ENCODE data around the gene SEMA5B. TPM values are rescaled to one million over a fixed set of nuclear protein-coding genes. Genes with fewer than 3 reads are reported as not detected.

Gene SEMA5B
- total RNA-seq, 1 donor from 2014 or later: not detected

DNA sequence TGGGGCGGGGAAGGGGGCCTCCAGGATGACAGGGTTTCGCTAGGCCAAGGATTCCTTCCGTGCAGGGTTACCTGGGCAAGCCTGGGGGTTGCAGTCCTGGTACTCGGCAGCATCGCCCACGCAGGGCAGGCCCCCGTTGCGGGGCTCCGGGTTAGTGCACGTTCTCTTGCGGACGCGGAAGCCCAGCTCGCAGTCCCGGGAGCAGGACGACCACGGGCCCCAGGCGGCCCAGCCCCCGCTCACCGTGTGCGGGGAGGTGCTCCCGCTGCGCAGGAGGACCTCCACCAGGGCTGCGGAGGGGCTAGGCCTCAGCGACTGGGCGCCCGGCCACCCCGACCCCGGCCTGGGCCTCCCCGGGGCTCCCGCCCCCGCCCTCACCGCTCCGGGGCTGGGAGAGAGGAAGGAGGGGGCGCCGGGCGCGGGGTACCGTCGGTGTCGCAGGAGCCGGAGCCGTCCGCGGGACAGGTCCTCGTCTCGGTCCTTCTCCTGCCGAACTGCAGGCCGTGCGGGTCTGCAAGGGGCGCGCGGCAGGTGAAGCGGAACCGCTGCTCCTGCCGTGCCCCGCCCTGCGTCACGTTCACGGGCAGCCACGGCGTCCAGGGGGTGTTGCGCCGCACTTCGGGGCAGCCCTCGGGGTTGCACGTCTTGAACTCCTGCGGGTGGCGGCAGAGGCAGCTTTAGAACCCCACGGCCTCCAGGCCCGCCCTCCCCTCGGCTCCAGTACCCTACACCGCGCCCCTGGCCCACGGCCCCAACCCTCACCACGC lies 114.6 kb downstream of the SEMA5B start:
- intact Hi-C loops (cut with micrococcal nuclease): no loop called here

DNA sequence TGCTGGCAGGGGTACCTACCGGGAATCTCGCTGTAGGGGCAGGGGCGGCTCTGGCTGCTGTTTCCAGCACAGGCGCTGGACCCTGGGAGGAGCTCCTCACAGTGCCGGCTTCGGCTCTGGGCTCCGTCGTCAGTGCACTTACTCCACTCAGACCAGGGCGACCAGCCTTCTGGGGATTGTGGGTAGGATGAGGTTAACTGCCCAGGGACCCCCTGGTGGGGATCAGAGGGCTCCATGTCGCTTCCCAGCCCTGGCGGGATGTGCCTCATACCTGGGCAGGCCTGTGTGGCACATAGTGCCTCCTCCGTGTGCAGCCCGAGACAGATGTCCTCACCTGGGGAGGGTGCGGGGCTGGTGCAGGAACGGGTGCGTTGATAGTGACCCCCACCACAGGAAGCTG lies 115.7 kb downstream of the SEMA5B start:
- intact Hi-C loops (cut with micrococcal nuclease): no loop called here

DNA sequence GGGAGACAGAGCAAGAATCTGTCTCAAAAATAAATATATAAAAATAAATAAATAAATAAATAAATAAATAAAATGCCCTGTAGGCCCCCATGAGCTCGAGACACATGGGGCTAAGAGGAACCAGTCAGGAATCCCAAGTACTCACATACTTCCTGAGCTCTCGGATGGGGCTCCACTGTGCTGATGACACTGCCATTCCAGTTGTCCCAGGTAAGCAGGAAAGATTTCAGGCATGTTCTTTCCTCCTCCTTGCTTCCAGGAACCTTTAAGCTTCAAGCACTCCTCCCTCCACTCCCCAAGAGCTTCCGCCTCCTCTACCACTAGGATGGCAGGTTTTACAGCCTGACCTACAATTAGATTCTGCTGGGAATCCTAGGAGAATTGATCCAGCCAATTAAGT lies 119.3 kb downstream of the SEMA5B start:
- intact Hi-C loops (cut with micrococcal nuclease): no loop called here

DNA sequence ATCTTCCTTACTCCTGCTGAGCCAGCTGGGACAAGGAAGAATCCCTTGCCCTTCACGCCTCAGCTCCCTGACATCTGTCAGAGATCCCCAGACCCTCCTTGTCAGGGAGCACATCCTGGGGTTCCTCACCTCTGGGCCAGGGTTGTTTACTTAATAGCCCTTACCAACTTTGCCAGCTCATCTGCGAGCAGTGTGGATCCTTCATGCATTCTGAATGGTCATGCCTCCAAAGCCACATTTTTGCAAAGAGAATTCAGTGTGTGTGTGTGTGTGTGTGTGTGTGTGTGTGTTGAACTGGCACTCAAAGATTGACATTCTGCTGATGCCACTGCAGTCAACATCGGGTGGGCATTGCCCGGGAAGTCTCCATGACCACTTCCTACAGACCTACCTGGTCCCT lies 120.1 kb downstream of the SEMA5B start:
- intact Hi-C loops (cut with micrococcal nuclease): no loop called here

DNA sequence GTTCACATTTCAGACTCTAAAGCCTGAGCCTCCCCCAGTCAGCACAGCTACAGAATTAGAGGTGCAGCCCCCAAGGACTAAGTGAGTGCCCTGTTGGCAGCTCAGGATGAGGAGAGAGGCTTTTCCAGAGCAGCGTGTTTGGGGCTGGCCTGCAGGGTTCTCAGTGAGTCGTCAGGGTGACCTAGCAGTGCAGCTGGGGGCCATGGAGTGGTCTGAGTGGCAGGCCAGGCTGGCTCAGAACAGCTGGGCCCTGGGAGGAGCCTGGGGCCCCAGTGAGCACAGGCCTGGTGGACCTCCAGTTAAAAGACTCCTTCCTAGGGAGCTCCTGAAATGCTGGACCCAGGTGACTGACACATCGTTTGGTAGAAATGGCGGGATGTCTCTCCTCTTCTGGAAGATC lies 124.4 kb downstream of the SEMA5B start:
- intact Hi-C loops (cut with micrococcal nuclease): no loop called here

DNA sequence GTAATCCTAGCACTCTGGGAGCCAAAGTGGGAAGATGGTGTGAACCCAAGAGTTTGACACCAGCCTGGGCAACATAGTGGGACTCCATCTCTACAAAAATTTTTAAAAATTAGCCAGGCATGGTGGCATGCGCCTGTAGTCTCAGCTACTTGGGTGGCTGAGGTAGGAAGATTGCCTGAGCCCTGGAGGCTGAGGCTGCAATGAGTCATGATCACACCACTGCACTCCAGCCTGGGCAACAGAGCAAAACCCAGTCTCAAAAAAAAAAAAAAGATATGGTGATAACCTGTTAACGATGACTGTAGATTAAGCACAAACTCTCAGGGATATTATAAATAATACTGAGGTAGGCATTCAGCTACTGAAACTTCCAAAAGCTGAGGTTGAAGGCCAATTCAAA lies 125.2 kb downstream of the SEMA5B start:
- intact Hi-C loops (cut with micrococcal nuclease): no loop called here

DNA sequence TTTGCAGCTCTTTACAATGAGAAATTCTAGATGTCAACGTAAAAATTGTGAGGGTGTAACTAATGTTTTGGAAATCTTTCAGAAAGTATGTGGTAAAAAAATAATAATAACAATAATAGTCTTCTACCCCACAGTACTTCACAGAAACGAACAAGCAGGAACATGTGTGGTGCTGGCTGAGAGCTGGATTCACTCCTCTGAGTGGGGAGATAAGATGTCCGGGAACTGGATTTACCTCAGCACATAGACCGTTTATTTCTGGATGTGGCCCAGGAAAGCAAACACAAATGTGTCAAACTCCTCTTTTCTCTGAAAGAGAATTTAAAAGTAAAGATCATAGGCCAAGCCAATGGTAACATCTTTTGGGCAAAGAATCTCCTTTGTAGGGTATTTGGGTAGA lies 129.3 kb downstream of the SEMA5B start:
- intact Hi-C loops (cut with micrococcal nuclease): no loop called here

DNA sequence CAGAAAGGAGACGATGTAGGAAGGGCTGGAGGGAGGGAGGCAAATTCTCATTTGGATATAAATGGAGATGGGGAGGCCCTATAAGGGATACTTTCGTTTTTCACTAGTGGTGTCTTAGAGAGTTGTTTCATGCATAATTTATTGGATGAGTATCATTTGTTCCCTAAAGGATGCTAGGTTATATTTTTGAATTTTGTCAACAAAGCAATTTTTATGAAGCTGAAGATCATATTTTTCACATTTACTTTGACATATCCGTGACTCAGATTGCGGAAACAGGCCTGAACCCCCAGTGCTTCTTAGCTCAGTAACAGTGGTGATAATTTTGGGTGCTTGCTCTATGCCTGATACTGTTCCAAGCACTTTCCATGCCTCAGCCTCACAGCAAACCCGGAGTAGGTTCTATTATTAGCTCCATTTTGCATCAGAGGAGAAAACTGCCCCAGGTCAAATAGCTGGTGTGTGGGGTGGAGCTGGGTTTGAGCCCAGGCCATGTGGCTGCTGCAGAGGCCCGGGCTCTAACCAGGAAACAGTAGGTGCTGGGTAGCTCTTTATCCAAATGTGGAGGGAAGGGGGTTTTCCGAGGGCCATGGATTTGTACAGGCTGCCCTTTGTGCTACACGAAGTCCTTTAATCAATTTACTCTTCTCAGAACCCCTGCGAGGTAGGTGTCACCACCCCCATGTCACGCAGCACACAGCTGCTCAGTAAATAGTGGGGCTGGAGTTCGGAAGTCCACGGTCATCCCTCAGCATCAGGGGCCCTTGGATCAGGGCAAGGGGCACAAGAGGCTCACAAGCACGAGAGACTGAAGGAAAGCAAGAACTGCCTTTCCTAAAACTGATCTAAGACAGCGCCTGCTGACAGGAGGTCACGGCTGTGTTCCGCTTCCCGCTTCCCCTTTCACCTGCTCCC lies 133.6 kb downstream of the SEMA5B start:
- intact Hi-C loops (cut with micrococcal nuclease): no loop called here

DNA sequence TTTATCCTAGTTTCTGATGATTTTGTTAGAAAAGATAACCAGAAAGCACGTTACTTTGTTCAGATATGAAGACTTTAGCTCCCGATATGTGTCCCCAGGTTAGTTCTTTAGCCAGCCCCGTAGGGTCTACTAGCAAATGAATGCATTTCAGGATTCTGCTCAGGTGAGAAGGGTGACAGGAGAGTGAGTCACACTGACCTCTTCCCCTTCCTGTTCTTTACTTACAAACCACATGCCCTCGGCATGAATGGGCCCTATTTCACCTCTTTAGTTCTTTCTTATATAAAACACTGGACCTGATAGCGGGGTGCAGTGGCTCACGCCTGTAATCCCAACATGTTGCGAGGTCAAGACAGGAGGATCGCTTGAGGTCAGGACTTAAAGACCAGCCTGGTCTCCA lies 134.3 kb downstream of the SEMA5B start:
- intact Hi-C loops (cut with micrococcal nuclease): no loop called here

DNA sequence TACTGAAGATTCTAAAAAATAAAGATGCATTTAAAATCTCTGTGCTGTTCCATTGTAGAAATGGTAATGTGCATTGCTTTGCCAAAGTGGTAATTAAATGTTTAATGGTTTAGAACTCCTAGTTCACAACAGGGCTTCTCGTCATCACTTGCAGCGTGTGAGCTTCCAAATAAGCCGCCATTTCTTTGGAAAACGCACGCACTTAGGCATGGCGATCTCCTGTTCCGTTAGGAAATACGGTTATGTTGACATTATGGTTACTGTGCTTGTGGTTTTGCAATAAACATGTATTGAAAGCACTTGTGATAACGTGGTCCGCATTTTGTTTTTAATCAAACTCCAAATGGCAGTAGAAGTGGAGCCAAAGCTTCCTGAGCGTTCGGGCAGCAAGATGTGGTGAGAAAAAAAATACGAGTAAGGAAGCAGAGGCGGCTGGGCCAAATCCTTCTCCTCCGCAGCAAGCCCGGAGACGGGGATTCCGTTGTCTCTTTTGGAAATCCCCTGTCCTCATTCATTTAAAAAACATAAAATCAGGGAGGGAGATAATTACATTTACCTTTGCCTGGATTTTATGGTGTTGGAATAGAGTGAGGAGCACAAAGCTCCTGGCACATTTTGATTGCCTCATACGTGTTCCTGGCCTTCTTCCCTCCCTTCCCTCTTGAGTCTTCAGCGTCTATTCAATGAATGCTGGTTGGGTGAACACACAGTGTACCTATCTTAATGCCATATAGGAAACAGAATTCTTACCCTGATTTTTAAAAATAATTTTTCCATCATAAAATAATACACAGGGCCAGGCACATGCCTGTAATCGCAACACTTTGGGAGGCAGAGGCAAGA lies 135.2 kb downstream of the SEMA5B start:
- intact Hi-C loops (cut with micrococcal nuclease): no loop called here

DNA sequence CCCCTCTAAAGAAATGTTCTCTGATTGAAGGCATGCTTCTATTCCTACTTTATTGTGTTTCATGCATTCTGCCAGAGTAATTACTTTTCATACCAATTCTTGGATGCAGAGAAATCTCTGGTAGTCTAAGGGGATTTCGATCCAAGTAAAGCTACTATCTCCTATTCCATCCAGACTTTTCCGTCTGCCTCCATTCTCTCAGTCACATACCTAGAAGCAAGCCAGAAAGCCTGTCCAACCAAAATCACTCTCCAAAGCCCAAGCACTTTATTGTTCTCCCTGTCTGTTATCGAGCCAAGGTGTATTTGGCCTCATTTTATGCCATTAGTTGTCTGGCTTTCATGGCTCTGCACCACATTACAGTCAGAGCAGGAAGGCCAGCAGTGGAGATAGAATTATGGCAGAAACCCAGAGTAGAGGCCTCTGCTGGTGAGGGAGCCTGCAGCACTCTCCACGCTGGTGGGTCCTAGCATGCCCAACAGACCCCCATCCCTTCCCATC lies 136.8 kb downstream of the SEMA5B start:
- intact Hi-C loops (cut with micrococcal nuclease): no loop called here

DNA sequence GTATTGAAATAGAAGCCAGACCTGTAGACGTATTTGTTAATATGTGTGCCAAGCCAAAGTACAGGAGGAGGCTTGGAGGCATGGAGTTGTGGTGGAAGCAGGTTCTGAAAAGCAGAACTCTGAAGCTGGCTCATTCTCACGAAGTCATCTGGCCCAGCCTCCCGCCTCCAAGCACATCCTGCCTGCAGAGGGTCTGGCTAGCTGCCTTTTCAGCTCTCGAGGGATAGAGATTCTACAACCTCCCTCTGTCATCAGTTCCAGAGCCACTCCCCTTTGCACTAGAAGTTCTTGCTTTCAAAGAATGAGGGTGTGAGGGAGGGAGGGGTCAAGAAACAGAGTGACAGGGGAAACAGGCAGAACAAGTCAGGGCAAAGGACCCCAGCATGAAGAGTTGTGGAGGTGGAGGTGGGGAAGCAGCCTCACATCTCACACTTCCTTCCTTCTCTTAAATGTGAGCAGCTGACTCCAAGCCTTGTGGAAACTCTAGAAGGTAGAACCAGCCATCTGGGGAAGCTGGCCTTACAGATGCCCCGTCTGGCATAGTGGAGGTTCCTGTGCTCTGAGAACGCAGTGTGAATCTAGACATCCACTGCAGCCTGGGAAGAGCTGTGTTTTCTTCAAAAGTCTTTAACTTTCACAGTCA lies 137.4 kb downstream of the SEMA5B start:
- intact Hi-C loops (cut with micrococcal nuclease): no loop called here

DNA sequence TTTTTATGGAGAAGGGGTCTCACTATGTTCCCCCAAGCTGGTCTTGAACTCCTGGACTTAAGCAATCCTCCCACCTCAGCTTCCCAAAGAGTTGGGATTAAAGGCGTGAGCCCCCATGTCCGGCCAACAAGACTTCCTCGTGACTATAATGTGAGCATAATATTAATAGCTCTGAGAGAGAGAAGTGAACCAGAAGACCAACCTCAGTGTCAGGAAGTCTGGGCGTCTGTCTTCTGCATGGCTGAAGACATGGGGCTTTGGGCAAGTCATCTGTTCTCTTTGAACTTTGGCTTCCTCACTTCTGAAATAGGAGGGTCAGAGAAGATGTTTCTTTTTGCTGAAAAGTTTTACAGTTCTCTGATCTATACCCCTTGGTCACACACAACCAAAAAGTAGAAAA lies 140.6 kb downstream of the SEMA5B start:
- intact Hi-C loops (cut with micrococcal nuclease): no loop called here

DNA sequence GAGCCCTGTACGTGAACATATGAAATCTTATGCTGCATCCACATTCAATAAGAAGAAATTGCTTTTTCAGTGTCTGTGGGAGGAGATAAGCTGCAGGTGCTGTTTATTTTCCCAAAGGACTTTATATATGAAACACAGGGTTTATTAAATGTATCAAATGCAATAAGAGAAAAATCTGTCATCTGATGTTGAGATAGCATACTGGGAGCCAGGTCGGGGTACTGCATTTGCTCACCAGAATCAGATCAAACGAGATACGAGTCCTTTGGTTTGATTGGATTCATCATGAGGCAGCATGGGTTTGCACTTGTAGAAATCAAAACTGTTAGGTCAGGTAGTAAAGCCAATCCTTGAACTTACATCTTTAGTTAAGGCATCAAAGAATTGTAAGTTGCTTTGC lies 141.3 kb downstream of the SEMA5B start:
- intact Hi-C loops (cut with micrococcal nuclease): no loop called here

DNA sequence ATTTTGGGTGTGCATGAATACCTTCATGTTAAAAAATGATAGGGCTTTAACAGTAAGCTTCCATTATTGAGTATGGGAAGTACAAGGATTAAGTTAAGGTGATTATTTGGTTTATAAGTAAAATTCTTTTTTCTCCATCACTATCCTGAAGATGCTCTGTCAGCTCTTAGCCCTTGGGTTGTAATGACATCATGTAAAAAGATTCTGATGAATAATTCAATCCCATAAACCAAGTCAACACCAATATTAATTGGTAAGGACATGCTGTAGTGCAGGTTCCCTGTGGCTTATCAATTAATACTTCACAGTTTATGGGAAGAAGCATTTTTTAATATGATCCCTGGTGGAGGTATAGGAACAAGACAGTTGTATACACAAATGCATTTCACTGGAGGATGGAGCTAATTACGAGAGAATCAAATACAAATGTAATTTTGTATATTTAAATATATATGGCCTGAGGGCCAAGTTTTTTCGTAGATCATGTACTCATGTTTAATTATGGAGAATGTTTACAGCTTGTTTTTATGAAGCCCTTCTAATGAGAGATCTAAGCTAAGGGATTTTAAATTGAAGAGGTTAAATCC lies 145.1 kb downstream of the SEMA5B start:
- intact Hi-C loops (cut with micrococcal nuclease): no loop called here

DNA sequence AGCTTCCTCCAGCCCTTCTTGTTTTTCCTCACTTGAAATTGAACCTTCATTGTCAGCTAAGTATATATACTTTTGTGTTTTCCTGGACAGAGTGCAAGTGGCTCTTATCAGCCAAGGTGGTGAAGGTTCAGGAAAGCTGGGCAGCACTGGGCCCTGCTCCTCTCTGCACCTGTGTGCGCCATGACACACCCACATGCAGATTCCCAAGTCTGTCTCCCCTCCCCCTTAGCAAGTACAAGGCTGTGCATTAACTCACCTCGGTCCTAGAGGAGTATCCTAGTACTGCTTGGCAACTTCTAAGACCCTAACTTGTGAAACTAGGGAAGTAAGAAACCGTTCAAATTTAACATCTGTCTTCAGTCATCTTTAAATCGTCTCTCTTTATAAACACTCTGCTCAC lies 146.9 kb downstream of the SEMA5B start:
- intact Hi-C loops (cut with micrococcal nuclease): no loop called here

DNA sequence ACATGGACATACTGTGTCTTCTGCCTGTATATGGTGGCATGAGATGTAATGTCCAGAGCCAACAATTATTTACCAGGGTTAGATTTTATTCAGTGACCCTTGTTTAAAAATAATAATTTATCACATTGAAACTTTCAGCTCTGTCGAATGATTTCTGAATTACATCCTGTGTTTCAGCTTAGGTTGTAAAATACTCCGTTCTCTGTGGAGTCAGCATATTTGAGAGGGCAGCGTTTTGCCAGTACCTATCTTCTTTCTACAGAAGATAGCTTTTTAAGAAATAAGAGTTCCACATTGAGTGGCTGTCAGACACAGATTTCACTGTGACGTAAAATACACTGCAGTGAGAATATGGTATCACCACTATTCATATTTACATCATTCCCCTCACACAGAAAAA lies 147.4 kb downstream of the SEMA5B start:
- intact Hi-C loops (cut with micrococcal nuclease): no loop called here

DNA sequence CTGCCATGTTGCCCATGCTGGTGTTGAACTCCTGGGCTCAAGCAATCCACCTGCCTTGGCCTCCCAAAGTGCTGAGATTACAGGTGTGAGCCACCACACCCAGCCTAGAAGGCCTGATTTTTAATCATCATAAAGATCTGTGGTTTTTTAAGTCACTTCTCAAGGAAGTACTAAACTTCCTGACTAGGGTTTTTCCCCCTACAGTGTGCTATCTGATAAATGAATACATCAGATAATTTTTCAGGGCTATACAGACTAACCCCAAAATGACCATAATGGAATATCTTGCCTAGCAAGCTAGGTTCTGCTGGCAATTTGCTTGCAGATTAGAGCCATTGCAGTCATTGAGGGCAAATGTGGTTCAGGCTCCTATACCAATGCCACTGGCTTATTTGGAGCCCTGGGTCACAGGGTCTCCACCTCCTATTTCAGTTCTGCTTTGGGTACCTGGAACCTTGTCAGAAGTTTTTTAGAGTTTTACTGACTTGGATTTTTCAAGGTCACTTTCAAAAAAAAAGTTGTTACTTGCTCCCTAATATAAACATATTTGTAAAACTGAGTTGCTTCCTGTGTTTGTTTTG lies 151.9 kb downstream of the SEMA5B start:
- intact Hi-C loops (cut with micrococcal nuclease): no loop called here

DNA sequence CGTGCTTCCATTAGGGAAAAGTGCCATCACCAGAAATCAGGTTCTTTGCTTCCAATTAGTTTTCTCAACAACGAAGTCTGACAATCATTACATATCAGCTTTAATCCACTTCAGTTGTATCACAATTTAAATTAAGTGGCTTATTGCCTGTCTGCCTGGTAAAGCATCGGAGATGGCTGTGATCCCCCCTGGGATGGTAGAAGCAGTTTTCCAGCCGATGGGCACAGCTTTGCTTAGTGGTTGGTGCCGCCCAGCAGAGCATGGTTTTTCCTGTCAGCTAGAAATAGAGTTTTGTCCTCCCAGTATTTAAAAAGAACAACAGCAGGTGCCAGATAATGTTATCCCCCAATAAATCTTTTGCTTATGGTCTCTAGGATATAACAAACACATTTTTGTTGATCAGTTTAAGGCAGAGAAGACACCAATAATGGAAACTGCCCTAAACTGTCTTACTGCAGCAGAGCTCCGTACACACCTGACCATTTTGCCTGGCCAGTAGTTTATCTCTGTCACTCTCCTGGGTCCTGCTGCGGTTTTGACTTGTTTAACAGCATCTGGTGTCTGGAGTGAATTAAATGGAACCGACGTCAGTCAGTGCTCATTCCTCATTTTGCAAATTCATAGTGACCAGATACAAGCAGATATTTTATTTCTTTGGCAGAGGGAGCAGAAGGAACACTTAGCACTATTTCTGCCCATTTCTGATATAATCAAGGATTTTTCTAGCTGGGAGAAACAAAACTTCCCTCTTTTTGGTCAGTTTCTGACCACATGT lies 153.6 kb downstream of the SEMA5B start:
- intact Hi-C loops (cut with micrococcal nuclease): no loop called here

DNA sequence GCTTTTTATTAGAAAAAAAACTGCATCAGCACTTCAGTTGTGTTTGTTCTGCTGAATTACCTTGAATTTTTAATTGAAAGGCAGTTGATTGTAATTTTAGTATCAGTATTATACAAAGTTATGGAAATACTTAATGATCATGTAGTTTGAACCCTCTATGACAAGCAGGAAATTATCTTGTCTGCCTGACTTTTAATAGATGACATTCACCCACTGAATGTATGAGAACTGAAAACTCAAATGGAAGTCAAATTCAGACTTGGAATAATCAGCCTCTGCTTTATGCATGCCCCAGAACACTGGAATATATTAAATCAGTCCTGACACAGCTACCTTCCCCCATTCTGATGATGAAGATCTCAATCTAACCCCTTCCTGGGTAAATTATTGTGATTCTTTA lies 159.2 kb downstream of the SEMA5B start:
- intact Hi-C loops (cut with micrococcal nuclease): no loop called here
